Activated naive CD4-positive, alpha-beta T cell treated with anti-CD3 and anti-CD28 coated beads, Interleukin-2, amount 10 ng/mL, durations not matched to agents 7 days and 5 days (primary cell): ENCODE measurements around the gene AP4B1.

Experiments
- CTCF ChIA-PET: fragments of 350-600 bp; sonication (Branson Sonifier 250); formaldehyde crosslinking; loops from one replicate; lab custom pipeline; 2021; ENCODE audit warnings: antibody characterized with exemption; lab: Charles Lee
- DNase-seq: peaks from one replicate; pipeline ENCODE4 v3.0.0-alpha.2; 2020
- H3K27ac Mint-ChIP-seq: one replicate; pipeline ENCODE4 v1.8.0; 2021; ENCODE audit warnings: mild to moderate bottlenecking, moderate library complexity, mixed read lengths
- H3K27me3 Mint-ChIP-seq: one replicate; pipeline ENCODE4 v1.8.0; 2021; ENCODE audit warnings: mild to moderate bottlenecking, mixed read lengths
- H3K36me3 Mint-ChIP-seq: one replicate; pipeline ENCODE4 v1.8.0; 2021; ENCODE audit warnings: mixed read lengths
- H3K4me1 Mint-ChIP-seq: one replicate; pipeline ENCODE4 v1.8.0; 2021; ENCODE audit warnings: mixed read lengths
- H3K4me3 Mint-ChIP-seq: one replicate; pipeline ENCODE4 v1.8.0; 2021; ENCODE audit warnings: mild to moderate bottlenecking, moderate library complexity, mixed read lengths
- H3K9me3 Mint-ChIP-seq: one replicate; pipeline ENCODE4 v1.8.0; 2021; ENCODE audit warnings: mixed read lengths

Gene AP4B1

DNA sequence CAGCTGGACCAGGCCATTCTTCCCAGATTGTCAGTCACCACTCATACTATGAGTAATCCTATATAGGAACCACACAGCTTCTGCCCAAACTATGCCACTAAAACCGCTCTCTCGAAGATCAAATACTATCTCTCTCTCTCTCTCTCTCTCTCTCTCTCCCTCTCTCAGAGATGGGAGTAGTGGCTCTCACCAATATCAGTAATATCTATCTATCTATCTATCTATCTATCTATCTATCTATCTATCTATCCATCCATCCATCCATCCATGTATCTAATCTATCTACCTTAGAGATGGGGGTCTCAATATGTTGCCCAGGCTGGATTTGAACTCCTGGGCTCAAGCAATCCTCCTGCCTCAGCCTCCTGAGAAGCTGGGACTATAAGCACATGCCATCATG is 19.9 kb upstream of the AP4B1 start:
- Mint-ChIP-seq H3K36me3 (peaks cover 6% of the 10 kb centered on the region), H3K9me3 (no peaks in the 10 kb centered on the region), H3K27me3 (peaks cover 36% of the 10 kb centered on the region), H3K4me3 (no peak overlapping the region), H3K27ac (no peak overlapping the region), H3K4me1 (peaks cover 15% of the 10 kb centered on the region)
- no peak for DNase-seq
- CTCF ChIA-PET: interaction anchor here (0.9 to 1.3 kb wide), 2 partner anchors 15 to 89 kb away, joined by 3 to 4 read pairs; no protein-coding TSS in a partner anchor

DNA sequence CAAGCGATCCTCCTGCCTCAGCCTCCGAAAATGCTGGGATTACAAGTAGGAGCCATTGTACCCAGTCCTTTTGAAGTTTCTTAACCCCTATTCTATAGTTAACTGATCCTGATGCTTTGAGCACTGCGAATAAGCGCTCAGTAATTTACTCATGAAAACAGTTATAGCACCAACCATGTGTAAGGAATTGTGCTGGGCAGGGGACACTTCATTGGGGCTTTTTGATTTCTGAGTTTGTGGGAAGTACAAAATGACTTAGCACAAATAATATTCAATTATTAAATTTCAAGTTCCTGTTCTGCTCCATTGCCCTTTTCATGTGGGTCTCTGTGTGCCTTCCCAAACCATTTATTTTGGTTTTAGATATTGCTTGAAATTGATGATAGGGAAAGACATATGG is 18.4 kb upstream of the AP4B1 start:
- CTCF ChIA-PET: no interaction called here
- Mint-ChIP-seq H3K4me1 (peaks cover 4% of the 10 kb centered on the region), H3K9me3 (no peaks in the 10 kb centered on the region), H3K27me3 (peaks cover 36% of the 10 kb centered on the region), H3K36me3 (no peaks in the 10 kb centered on the region), H3K4me3 (no peak overlapping the region), H3K27ac (no peak overlapping the region)
- no peak for DNase-seq

DNA sequence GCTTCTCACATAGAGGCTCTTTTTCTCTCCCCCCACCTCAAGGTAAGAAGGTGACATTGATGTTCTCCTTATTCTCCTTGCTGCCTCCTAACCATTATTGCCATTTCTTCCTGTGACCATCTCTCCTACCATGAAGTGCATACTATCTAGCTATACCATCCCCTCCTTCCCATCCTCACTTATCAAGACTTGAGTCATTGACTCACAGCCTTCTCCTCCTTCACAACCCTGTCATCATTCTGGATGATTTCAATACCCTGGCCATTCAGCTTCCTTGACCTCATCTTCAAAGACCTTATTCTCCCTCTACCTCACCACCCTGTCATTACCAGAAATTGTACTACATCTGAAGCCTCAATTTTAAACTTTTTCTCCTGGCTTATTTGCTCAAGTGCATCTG is 13.6 kb upstream of the AP4B1 start:
- Mint-ChIP-seq H3K27me3 (peaks cover 11% of the 10 kb centered on the region), H3K4me3 (no peak overlapping the region), H3K36me3 (peaks cover 11% of the 10 kb centered on the region), H3K4me1 (peaks cover 2% of the 10 kb centered on the region), H3K27ac (no peak overlapping the region), H3K9me3 (no peaks in the 10 kb centered on the region)
- DNase-seq: no peak
- CTCF ChIA-PET: interaction anchor here (1.0 kb wide), 1 partner anchor 639 kb away, joined by 3 read pairs; no protein-coding TSS in a partner anchor

DNA sequence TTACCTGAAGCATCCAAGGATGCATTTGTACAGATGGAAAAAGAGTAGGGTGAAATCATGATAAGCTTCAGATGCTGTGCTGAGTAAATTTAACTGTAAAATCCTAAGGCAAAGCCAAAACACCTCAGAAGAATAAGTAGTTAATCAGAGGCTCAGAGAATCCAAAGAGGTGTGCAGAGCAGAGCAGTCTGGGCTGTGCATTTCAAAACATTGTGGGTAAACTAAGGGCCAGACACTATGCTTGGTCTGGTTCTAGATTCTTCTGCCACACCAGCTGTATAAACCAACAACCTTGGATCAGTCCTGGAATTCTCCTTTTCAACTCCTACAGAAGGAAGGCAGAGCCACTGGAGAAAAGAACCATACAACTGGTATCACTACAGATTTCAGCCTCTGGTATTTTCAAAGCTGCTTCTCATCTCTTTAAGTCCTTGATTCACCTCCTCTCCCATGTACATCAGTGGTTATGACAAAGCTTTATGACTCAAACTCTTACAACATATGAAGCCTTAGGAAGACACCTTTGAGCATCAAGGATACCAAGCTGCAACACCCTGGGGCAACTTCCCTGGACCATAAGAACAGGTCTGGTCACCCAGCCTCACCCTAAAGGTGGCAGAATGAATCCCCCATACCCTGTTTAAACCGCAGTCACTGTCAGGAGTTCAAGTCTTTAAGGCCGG is 12.9 kb upstream of the AP4B1 start:
- CTCF ChIA-PET: interaction anchor here (1.0 kb wide), 1 partner anchor 640 kb away, joined by 3 read pairs; no protein-coding TSS in a partner anchor
- Mint-ChIP-seq H3K27me3 (peaks cover 5% of the 10 kb centered on the region), H3K4me3 (no peak overlapping the region), H3K36me3 (peaks cover 14% of the 10 kb centered on the region), H3K27ac (no peak overlapping the region), H3K9me3 (no peaks in the 10 kb centered on the region), H3K4me1 (peaks cover 2% of the 10 kb centered on the region)
- DNase-seq: no peak

DNA sequence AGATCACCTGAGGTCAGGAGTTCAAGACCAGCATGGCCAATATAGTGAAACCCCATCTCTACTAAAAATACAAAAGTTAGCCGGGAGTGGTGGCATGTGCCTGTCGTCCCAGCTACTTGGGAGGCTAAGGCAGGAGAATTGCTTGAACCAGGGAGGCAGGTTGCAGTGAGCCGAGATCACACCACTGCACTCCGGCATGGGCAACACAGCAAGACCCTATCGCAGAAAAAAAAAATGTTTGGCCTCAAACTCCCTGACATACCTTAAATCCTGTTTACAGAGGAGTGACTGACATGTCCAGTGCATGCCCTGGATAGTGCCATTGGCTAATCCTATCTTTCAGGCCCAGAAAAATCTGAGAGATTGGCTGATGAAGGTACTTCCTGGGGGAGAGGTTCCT is 12.4 kb upstream of the AP4B1 start:
- Mint-ChIP-seq H3K36me3 (peaks cover 15% of the 10 kb centered on the region), H3K4me3 (no peak overlapping the region), H3K4me1 (peaks cover 2% of the 10 kb centered on the region), H3K27ac (no peak overlapping the region), H3K9me3 (no peaks in the 10 kb centered on the region), H3K27me3 (peaks cover 2% of the 10 kb centered on the region)
- no peak for DNase-seq
- CTCF ChIA-PET: interaction anchor here (0.9 kb wide), 1 partner anchor 16 kb away, joined by 3 read pairs; no protein-coding TSS in a partner anchor

DNA sequence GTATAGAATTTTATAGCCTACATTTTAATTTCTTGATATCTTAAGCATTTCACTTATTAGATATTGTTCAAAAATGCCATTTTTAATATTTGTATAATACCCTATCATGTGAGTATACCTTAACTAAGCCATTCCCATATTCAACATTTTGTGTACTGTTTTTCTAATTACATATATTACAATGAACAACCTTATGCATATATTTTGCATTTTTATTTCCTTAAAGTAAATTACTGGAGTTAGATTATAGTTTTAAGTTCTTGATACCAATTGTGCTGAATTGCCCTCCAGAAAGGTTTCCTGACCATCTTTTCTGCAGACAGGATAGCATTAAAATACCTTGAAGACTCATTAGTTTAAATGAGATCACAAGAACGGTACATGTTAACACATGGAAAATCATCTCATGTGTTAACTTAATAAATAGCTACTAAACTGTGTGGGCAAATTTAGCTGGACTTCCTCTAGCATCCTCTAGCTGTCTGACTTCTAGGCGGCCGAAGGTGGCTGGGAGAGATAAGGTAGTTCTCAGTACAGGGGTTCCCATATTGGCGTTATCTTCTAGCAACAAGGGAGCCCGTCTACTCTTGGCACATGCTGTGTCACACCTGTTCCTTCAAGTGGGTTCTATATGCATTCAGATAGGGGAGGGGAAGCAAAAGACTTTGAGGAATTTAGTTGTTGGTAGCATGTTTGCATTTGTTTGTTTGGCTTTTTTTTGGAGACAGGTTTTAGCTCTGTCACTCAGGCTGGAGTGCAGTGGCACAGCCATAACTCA is 9.5 kb upstream of the AP4B1 start:
- Mint-ChIP-seq H3K27me3 (no peaks in the 10 kb centered on the region), H3K4me1 (peaks cover 13% of the 10 kb centered on the region), H3K4me3 (no peak overlapping the region), H3K9me3 (no peaks in the 10 kb centered on the region), H3K36me3 (peaks cover 34% of the 10 kb centered on the region), H3K27ac (no peak overlapping the region)
- no peak for DNase-seq
- CTCF ChIA-PET: no interaction called here

DNA sequence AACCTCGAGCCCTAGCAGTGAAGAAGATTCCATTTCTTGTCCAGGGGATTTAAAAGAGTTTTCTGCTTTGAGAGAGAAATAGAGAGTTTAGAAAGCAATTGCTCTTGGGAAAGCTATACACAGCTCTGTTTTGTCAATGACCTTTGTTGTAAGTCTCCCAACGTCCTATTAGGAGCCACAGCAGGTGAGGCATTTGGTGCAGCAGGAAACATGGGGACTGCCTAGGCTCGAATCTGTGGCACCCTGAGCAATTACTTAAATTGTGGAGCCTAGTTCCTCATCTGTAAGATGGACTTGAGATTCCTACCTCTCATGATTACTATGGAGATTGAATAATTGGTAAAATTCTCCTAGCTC is 8.7 kb upstream of the AP4B1 start:
- no peaks in the 10 kb centered on the region for H3K9me3 Mint-ChIP-seq
- no peak overlapping the region for H3K4me3 Mint-ChIP-seq
- no peak overlapping the region for H3K27ac Mint-ChIP-seq
- H3K4me1 Mint-ChIP-seq: peaks cover 18% of the 10 kb centered on the region
- no peak for DNase-seq
- no peaks in the 10 kb centered on the region for H3K27me3 Mint-ChIP-seq
- H3K36me3 Mint-ChIP-seq: peaks cover 37% of the 10 kb centered on the region
- CTCF ChIA-PET: no interaction called here

DNA sequence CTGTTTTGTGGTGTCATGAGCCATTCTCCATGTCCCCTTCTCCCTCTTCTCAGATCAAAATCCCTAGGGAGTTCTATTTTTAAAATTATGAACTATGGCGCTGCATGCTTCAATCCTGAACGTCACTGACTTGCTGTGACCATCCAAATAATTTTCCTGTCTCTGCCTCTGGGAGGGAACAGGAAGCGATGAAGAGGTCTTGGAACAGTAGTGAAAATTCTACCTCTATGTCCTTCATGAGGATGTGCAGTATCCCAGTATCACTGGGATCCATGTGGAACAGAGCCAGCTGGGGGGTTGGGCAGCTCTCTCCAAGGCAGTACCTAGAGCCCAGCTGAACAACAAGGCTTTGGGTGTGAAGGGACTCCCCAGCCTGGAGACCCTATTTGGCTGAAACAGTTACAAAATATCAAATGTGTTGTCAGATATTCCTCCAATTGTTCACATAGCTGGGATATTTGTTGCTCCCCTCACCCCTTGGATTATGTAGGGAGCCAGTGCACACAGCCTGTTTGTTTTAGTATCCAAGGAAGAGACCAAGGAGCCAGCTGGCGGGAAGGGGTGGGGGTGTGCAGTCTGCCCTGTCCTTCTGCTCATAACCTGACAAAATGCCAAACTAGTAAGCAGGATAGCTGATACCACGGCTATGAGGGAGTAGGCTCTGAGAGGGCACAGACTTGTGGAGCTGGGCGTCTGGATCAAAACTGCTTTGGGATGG is 8.2 kb upstream of the AP4B1 start:
- no peaks in the 10 kb centered on the region for H3K27me3 Mint-ChIP-seq
- CTCF ChIA-PET: interaction anchor here (0.5 kb wide), 1 partner anchor 30 kb away, joined by 3 read pairs; no protein-coding TSS in a partner anchor
- H3K4me3 Mint-ChIP-seq: no peak overlapping the region
- H3K27ac Mint-ChIP-seq: no peak overlapping the region
- H3K4me1 Mint-ChIP-seq: peaks cover 23% of the 10 kb centered on the region
- no peak for DNase-seq
- no peaks in the 10 kb centered on the region for H3K9me3 Mint-ChIP-seq
- H3K36me3 Mint-ChIP-seq: peaks cover 42% of the 10 kb centered on the region

DNA sequence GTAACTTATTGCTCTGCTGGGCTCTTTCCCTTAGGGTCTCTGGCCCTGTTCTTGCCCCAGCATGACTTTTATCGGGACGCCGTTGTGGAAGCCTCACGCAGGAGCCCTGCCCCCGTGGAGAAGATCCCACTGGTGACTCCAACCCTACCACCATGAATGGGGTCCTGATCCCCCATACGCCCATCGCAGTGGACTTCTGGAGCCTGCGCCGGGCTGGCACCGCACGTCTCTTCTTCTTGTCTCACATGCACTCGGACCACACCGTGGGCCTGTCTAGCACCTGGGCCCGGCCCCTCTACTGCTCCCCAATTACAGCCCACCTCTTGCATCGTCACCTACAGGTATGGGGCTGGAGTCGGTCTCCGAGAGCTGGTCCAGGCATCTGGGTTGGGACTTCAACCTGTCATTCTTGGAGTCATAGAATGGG is 849 bp upstream of the AP4B1 start:
- Mint-ChIP-seq H3K36me3 (peaks cover 46% of the 10 kb centered on the region), H3K27me3 (no peaks in the 10 kb centered on the region), H3K4me1 (peaks cover 68% of the 10 kb centered on the region), H3K27ac (peak overlapping the region; percentile 96), H3K9me3 (no peaks in the 10 kb centered on the region), H3K4me3 (peak overlapping the region; percentile 86)
- peak; percentile 46 for DNase-seq
- CTCF ChIA-PET: interaction anchor here (1.1 to 3.8 kb wide), 5 partner anchors 10 to 70 kb away, joined by 3 to 32 read pairs (median 4); partner anchors contain the start of gene HIPK1

DNA sequence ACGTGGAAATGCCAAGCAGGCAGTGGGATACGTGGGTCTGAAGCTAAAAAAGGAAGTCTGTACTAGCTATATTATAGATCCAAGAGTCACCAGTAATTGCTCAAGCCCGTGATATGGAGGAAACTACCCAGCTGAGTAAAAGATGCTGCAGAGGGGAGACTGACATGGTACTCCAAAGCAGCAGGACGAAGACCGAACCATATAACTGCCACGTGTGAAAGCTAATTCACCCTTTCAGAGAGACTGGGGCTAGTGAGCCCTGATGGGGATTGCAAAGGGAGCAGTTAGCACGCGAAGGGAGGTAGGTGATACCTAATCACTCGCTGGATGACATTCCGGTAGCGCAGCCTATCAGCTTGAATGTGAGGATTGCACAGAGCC is 316 bp downstream of the AP4B1 start:
- CTCF ChIA-PET: interaction anchor here (0.8 to 3.8 kb wide), 12 partner anchors 24 to 71 kb away, joined by 3 to 32 read pairs (median 8); partner anchors contain the start of gene HIPK1
- peaks cover 69% of the 10 kb centered on the region for H3K4me1 Mint-ChIP-seq
- no peaks in the 10 kb centered on the region for H3K27me3 Mint-ChIP-seq
- DNase-seq: peak; percentile 76
- peak overlapping the region; percentile 86 for H3K4me3 Mint-ChIP-seq
- H3K27ac Mint-ChIP-seq: peak overlapping the region; percentile 96
- peaks cover 53% of the 10 kb centered on the region for H3K36me3 Mint-ChIP-seq
- no peaks in the 10 kb centered on the region for H3K9me3 Mint-ChIP-seq

DNA sequence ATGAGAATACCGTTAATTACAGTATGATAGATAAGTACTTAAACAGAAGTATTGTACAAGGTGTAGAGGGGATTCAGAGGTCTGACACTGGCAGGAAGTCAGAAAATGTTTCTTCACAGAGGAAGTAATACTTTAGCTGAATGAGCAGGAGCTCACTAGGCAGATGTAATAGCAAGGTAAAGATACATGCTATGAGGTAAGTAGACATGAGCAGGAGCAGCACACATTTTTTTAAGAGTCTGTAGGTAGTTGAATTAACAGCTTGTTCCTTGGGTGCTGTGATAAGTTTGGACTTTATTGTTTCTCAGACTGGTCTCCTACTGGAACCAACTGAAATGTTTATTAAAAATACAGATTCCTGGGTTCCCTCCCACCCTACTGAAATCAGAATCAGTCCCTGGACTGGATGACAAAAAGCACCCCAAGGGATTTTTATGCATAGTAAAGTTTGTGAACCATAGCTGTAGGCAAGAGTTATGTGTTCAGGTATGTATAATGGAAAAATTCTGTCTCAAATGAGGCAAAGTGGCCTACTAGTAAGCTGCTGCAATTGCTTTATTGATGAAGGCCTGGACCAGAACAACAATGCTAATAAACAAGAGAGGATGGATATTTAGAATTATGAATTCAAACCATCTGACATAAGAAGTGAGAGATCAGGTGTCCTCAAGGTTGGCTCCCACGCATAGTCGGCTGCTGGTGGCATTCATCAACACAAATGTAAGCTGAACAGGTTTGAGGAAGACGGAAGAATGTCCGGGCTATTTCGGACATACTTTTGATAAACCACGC is 902 bp downstream of the AP4B1 start:
- no peaks in the 10 kb centered on the region for H3K27me3 Mint-ChIP-seq
- peaks cover 56% of the 10 kb centered on the region for H3K36me3 Mint-ChIP-seq

DNA sequence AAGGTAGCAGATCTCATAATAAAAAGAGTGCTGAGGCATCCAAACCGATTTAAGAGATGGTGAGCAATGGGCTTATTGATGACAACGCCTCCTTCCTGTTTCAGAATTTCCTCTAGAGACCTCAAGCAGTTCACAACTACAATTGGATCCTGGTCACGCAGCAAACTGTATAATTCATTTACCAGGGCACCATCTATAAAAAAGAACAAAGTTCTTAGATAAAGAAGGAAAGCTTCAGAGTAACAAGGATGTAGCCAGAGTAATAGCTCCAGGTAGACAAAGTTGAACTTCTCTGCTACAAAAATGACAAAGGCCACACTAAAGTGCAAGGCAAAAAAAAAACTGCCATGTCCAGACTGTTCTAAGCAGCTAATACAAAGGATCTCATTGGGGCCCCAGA is 3.4 kb downstream of the AP4B1 start:
- Mint-ChIP-seq H3K9me3 (no peaks in the 10 kb centered on the region), H3K27me3 (no peaks in the 10 kb centered on the region), H3K27ac (peak overlapping the region; percentile 3), H3K4me3 (no peak overlapping the region), H3K36me3 (peaks cover 68% of the 10 kb centered on the region), H3K4me1 (peaks cover 56% of the 10 kb centered on the region)
- CTCF ChIA-PET: interaction anchor here (1.1 kb wide), 1 partner anchor 31 kb away, joined by 4 read pairs; no protein-coding TSS in a partner anchor
- DNase-seq: no peak

More for the DNA sequence above, 902 bp downstream of the AP4B1 start:
- H3K9me3 Mint-ChIP-seq: no peaks in the 10 kb centered on the region
- H3K4me1 Mint-ChIP-seq: peaks cover 71% of the 10 kb centered on the region
- CTCF ChIA-PET: interaction anchor here (0.8 to 3.8 kb wide), 12 partner anchors 24 to 70 kb away, joined by 3 to 32 read pairs (median 8); partner anchors contain the start of gene HIPK1
- peak overlapping the region; percentile 96 for H3K27ac Mint-ChIP-seq
- peak overlapping the region; percentile 86 for H3K4me3 Mint-ChIP-seq
- no peak for DNase-seq

DNA sequence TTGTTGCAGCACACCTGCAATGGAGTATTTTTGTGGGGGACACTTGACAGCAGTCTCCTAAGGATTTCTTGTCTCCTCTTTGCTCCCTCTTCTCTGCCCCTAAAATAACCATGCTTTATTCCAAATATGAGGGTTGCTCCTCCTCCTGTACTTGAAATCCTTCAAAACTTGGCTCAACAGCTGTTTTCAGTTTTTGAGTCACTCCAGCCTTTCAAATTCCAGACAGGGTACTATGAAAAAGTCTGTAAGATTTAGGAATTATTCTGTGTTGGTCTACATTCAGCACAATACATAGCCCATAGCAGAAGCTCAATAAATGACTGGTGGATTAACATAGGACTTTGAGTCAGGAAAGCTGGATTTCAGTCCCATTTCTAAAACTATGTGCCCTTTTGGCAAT is 5.5 kb downstream of the AP4B1 start:
- peaks cover 80% of the 10 kb centered on the region for H3K36me3 Mint-ChIP-seq
- H3K9me3 Mint-ChIP-seq: no peaks in the 10 kb centered on the region
- no peak overlapping the region for H3K4me3 Mint-ChIP-seq
- peaks cover 49% of the 10 kb centered on the region for H3K4me1 Mint-ChIP-seq
- no peak overlapping the region for H3K27ac Mint-ChIP-seq
- DNase-seq: no peak
- H3K27me3 Mint-ChIP-seq: no peaks in the 10 kb centered on the region
- CTCF ChIA-PET: interaction anchor here (1.5 kb wide), 1 partner anchor 18 kb away, joined by 4 read pairs; no protein-coding TSS in a partner anchor
